GM12801 (cell line): Measurements from ENCODE around the gene AKT1S1.

Experiments
- TF ChIP-seq, protein P1 (sequence below): IDR thresholded peaks from one replicate; pipeline ENCODE4 v1.5.1; 2011; ENCODE audit warnings: control low read depth; ENCODE audit not compliant: insufficient read length; ENCODE audit errors: extremely low read depth

AKT1S1 gene

DNA sequence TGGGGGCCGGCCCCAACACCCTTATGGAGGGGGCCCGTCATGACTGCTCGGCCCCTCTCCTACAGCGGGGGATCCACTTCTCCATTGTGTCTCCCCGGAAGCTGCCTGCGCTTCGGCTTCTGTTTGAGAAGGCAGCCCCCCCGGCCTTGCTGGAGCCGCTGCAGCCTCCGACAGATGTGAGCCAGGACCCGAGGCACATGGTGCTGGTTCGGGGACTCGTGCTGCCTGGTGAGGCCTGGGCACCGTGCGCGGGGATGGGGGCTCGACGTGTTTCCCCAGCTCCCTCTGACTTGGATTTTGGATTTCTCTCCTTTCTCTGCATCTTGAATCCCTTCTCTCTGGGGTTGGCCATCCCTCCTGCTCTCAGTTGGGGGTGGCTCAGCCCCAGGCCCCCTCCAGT is 47.4 kb downstream of the AKT1S1 start:
- TF ChIP-seq, protein P1, sequence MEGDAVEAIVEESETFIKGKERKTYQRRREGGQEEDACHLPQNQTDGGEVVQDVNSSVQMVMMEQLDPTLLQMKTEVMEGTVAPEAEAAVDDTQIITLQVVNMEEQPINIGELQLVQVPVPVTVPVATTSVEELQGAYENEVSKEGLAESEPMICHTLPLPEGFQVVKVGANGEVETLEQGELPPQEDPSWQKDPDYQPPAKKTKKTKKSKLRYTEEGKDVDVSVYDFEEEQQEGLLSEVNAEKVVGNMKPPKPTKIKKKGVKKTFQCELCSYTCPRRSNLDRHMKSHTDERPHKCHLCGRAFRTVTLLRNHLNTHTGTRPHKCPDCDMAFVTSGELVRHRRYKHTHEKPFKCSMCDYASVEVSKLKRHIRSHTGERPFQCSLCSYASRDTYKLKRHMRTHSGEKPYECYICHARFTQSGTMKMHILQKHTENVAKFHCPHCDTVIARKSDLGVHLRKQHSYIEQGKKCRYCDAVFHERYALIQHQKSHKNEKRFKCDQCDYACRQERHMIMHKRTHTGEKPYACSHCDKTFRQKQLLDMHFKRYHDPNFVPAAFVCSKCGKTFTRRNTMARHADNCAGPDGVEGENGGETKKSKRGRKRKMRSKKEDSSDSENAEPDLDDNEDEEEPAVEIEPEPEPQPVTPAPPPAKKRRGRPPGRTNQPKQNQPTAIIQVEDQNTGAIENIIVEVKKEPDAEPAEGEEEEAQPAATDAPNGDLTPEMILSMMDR: no peak

DNA sequence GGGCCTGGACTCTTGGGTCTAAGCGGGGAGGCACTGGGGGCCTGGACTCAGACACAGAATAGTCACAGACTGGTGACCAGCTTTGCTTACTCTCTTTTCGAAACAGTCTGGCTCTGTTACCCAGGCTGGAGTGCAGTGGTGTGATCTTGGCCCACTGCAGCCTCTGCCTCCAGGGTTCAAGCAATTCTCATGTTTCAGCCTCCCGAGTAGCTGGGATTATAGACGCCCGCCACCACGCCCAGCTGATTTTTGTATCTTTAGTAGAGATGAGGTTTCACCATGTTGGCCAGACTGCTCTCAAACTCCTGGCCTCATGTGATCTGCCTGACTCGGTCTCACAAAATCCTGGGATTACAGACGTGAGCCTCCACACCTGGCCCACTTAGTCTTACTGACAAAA is 48.0 kb downstream of the AKT1S1 start:
- TF ChIP-seq, protein P1: no peak

DNA sequence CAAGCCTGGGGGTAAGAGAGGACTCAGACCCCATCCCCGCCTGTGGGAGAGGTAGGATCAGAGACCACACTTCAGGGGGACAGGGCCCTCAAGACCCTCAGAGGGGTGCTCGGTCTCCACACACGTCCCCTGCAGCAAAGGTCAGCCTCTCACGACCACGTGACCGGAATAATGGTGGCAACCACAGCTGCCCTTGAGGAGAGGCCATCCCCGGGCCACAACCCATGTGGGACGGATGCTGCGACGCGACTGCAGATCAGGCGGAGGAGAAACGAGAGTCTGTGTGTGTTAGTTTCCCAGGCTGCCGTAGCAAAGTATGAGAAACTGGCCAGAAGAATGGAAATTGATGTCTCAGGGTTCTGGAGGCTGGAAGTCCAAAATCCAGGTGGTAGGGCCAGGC is 50.1 kb downstream of the AKT1S1 start:
- TF ChIP-seq, protein P1: no peak

GRCh38 chr19:49824662-49825061 is 52.5 kb downstream of the AKT1S1 start:
- TF ChIP-seq, protein P1: no peak

DNA sequence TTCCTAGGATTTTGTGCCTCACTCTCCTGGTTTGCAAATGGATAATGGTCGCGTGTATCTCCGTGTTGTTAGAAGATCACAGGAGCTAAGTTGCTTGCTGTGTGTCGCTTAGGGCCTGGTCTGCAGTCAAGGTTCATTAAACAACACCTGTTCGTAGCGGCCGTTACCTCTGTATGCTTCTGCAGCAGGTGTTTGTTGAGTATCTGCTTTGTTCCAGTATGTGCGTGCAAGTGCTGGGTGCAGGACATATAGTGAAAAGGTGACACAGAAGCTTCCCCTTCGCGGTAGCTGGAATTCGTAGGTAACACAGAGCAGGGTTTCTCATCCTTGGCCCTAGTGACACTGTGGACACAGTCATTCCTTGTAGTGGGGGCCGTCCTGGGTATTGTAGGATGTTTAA is 53.7 kb downstream of the AKT1S1 start:
- TF ChIP-seq, protein P1: no peak

- TF ChIP-seq, protein P1: no peak
Measured at GRCh38 chr19:49820125-49820524, 57.0 kb downstream of the AKT1S1 start.
